Body of pancreas (tissue), 4 donors: ENCODE data around the gene DUSP5.

Source experiments
- POLR2A ChIP-seq, 3 donors: fragments of 450-650 bp; IDR thresholded peaks; one replicate each; pipeline ENCODE4 v1.6.1; 2016; ENCODE audit warnings: antibody characterized with exemption in 3 of 3, mild to moderate bottlenecking in 2 of 3
- TF ChIP-seq, protein P1 (sequence below), 7 experiments: fragments of 450-650 bp in 4 of 7; fragments of 200-600 bp in 3 of 7; sonication (generic) in 3 of 7; IDR thresholded peaks; one replicate each; pipeline ENCODE4 v1.5.1; 2016 to 2019; ENCODE audit warnings: antibody characterized with exemption in 7 of 7

- TF ChIP-seq, protein P1, sequence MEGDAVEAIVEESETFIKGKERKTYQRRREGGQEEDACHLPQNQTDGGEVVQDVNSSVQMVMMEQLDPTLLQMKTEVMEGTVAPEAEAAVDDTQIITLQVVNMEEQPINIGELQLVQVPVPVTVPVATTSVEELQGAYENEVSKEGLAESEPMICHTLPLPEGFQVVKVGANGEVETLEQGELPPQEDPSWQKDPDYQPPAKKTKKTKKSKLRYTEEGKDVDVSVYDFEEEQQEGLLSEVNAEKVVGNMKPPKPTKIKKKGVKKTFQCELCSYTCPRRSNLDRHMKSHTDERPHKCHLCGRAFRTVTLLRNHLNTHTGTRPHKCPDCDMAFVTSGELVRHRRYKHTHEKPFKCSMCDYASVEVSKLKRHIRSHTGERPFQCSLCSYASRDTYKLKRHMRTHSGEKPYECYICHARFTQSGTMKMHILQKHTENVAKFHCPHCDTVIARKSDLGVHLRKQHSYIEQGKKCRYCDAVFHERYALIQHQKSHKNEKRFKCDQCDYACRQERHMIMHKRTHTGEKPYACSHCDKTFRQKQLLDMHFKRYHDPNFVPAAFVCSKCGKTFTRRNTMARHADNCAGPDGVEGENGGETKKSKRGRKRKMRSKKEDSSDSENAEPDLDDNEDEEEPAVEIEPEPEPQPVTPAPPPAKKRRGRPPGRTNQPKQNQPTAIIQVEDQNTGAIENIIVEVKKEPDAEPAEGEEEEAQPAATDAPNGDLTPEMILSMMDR (IDR thresholded peaks at IDR 0.05) = no peak
- TF ChIP-seq POLR2A (IDR thresholded peaks at IDR 0.05) = no peak
Observed at GRCh38 chr10:110546077-110546476, 48.4 kb downstream of the DUSP5 start.
